Stimulated activated naive CD8-positive, alpha-beta T cell treated with anti-CD3 and anti-CD28 coated beads, Interleukin-15, amount 100 ng/mL, for 72 hours (primary cell): ENCODE results near the gene WASHC2A.
A peak's percentile ranks its signal among the peaks of the same experiment; 100 is the strongest.
"Not testable (repeated sequence)": the region's sequence is repeated elsewhere in the genome, so short reads cannot be mapped to it uniquely, and the experiment has no call there.

ENCODE experiments used
- ATAC-seq: fragments of 150-1000 bp; cut with Tn5 transposase; 2 replicates; pipeline ENCODE4 v1.10.0; 2021; ENCODE audit warnings: mild to moderate bottlenecking, moderate library complexity
- DNase-seq, 2 donors: peaks; one replicate each; pipeline ENCODE4 v3.0.0; 2021 to 2022
- H3K27ac Mint-ChIP-seq, 2 donors: one replicate each; pipeline ENCODE4 v1.8.0; 2022; ENCODE audit warnings: mild to moderate bottlenecking in 2 of 2, mixed read lengths in 2 of 2, moderate library complexity in 2 of 2
- H3K27me3 Mint-ChIP-seq: one replicate; pipeline ENCODE4 v1.8.0; 2022; ENCODE audit warnings: mixed read lengths
- H3K4me1 Mint-ChIP-seq: one replicate; pipeline ENCODE4 v1.8.0; 2022; ENCODE audit warnings: mild to moderate bottlenecking, mixed read lengths
- H3K4me3 Mint-ChIP-seq, 2 donors: one replicate each; pipeline ENCODE4 v1.8.0; 2022; ENCODE audit warnings: mild to moderate bottlenecking in 2 of 2, mixed read lengths in 2 of 2, moderate library complexity in 1 of 2
- H3K9me3 Mint-ChIP-seq, 2 donors: one replicate each; pipeline ENCODE4 v1.8.0; 2022; ENCODE audit warnings: mixed read lengths in 2 of 2

The WASHC2A gene

GRCh38 chr10:50067546-50068351, at the start of gene WASHC2A:
Gene WASHC2A (plus strand): TSS chr10:50067954. CDS start chr10:50068006, 52 bp downstream.
- ATAC-seq: peak; percentile 96
- Mint-ChIP-seq H3K4me3 (peak within 1 kb of the TSS; percentile 76 to 88), H3K4me1 (peaks cover 15% of the 10 kb centered on the region), H3K27ac (peak within 1 kb of the TSS; percentile 85 to 99)
- H3K9me3 Mint-ChIP-seq, H3K27me3 Mint-ChIP-seq: not testable (repeated sequence)
- DNase-seq: peak; percentile 96 to 97

- not testable (repeated sequence) for DNase-seq, H3K9me3 Mint-ChIP-seq, H3K27me3 Mint-ChIP-seq, ATAC-seq, H3K4me3 Mint-ChIP-seq, H3K27ac Mint-ChIP-seq, H3K4me1 Mint-ChIP-seq
Measured at GRCh38 chr10:50019279-50019678, 48.5 kb upstream of the WASHC2A start.

GRCh38 chr10:50020451-50021024, 47.2 kb upstream of the WASHC2A start:
- H3K9me3 Mint-ChIP-seq, DNase-seq, ATAC-seq, H3K4me3 Mint-ChIP-seq, H3K4me1 Mint-ChIP-seq, H3K27ac Mint-ChIP-seq: not testable (repeated sequence)
- H3K27me3 Mint-ChIP-seq: peaks cover 20% of the 10 kb centered on the region

GRCh38 chr10:50021646-50022045, 46.1 kb upstream of the WASHC2A start:
- Mint-ChIP-seq H3K4me3 (no peak overlapping the region), H3K27ac (no peak overlapping the region), H3K9me3 (no peaks in the 10 kb centered on the region), H3K27me3 (peaks cover 31% of the 10 kb centered on the region), H3K4me1 (no peaks in the 10 kb centered on the region)
- DNase-seq (no peak), ATAC-seq (no peak)

- peaks cover 43% of the 10 kb centered on the region for H3K27me3 Mint-ChIP-seq
- H3K27ac Mint-ChIP-seq, H3K4me1 Mint-ChIP-seq, ATAC-seq, H3K4me3 Mint-ChIP-seq, DNase-seq, H3K9me3 Mint-ChIP-seq: not testable (repeated sequence)
Measured at GRCh38 chr10:50024716-50025383, 42.9 kb upstream of the WASHC2A start.

- H3K4me1 Mint-ChIP-seq: no peaks in the 10 kb centered on the region
- H3K9me3 Mint-ChIP-seq: no peaks in the 10 kb centered on the region
- peaks cover 43% of the 10 kb centered on the region for H3K27me3 Mint-ChIP-seq
- ATAC-seq (no peak), DNase-seq (no peak)
- H3K4me3 Mint-ChIP-seq: no peak overlapping the region
- no peak overlapping the region for H3K27ac Mint-ChIP-seq
Measured at GRCh38 chr10:50025627-50026026, 42.1 kb upstream of the WASHC2A start.

- DNase-seq (no peak), ATAC-seq (no peak)
- Mint-ChIP-seq H3K27me3 (peaks cover 43% of the 10 kb centered on the region), H3K4me1 (no peaks in the 10 kb centered on the region), H3K4me3 (no peak overlapping the region), H3K9me3 (no peaks in the 10 kb centered on the region), H3K27ac (no peak overlapping the region)
Measured at GRCh38 chr10:50027195-50027594, 40.6 kb upstream of the WASHC2A start.

GRCh38 chr10:50033481-50033880, 34.3 kb upstream of the WASHC2A start:
- H3K9me3 Mint-ChIP-seq: no peaks in the 10 kb centered on the region
- DNase-seq (no peak), ATAC-seq (no peak)
- H3K4me1 Mint-ChIP-seq: no peaks in the 10 kb centered on the region
- no peaks in the 10 kb centered on the region for H3K27me3 Mint-ChIP-seq
- H3K4me3 Mint-ChIP-seq: no peak overlapping the region
- no peak overlapping the region for H3K27ac Mint-ChIP-seq

GRCh38 chr10:50035337-50035736, 32.4 kb upstream of the WASHC2A start:
- DNase-seq, H3K4me3 Mint-ChIP-seq, H3K9me3 Mint-ChIP-seq, H3K4me1 Mint-ChIP-seq, H3K27me3 Mint-ChIP-seq, ATAC-seq: not testable (repeated sequence)
- H3K27ac Mint-ChIP-seq: peak overlapping the region in 1 of 2 donors; percentile 73

GRCh38 chr10:50044941-50045664, 22.7 kb upstream of the WASHC2A start:
- H3K9me3 Mint-ChIP-seq: no peaks in the 10 kb centered on the region
- DNase-seq: no peak
- ATAC-seq: no peak
- H3K4me3 Mint-ChIP-seq: no peak overlapping the region
- no peaks in the 10 kb centered on the region for H3K27me3 Mint-ChIP-seq
- H3K27ac Mint-ChIP-seq: no peak overlapping the region
- H3K4me1 Mint-ChIP-seq: no peaks in the 10 kb centered on the region

GRCh38 chr10:50046457-50046856, 21.3 kb upstream of the WASHC2A start:
- H3K27ac Mint-ChIP-seq, H3K4me3 Mint-ChIP-seq, H3K27me3 Mint-ChIP-seq, H3K9me3 Mint-ChIP-seq, ATAC-seq, DNase-seq, H3K4me1 Mint-ChIP-seq: not testable (repeated sequence)

GRCh38 chr10:50047594-50047993, 20.2 kb upstream of the WASHC2A start:
- not testable (repeated sequence) for H3K27me3 Mint-ChIP-seq, H3K9me3 Mint-ChIP-seq, H3K4me1 Mint-ChIP-seq, ATAC-seq, H3K4me3 Mint-ChIP-seq, H3K27ac Mint-ChIP-seq, DNase-seq

- Mint-ChIP-seq H3K4me3 (peak overlapping the region in 1 of 2 donors; percentile 33), H3K27ac (peak overlapping the region in 1 of 2 donors; percentile 76)
- H3K27me3 Mint-ChIP-seq, H3K4me1 Mint-ChIP-seq, ATAC-seq, DNase-seq, H3K9me3 Mint-ChIP-seq: not testable (repeated sequence)
Measured at GRCh38 chr10:50051995-50052660, 15.6 kb upstream of the WASHC2A start.

GRCh38 chr10:50052778-50053376, 14.9 kb upstream of the WASHC2A start:
- H3K4me3 Mint-ChIP-seq, H3K4me1 Mint-ChIP-seq, DNase-seq, H3K9me3 Mint-ChIP-seq, ATAC-seq, H3K27ac Mint-ChIP-seq, H3K27me3 Mint-ChIP-seq: not testable (repeated sequence)
